Transverse colon (tissue), 4 donors: ENCODE measurements around the gene PDE6A. TPM values are rescaled to one million over a fixed set of nuclear protein-coding genes. Genes with fewer than 3 reads are reported as not detected.

ENCODE experiments used
- DNase-seq: peaks from one replicate; pipeline ENCODE4 v3.0.0-alpha.2; 2019
- H3K27ac ChIP-seq, 4 donors: fragments of 200-600 bp; sonication (generic); 2 replicates each; pipeline ENCODE4 v1.5.1; 2016 to 2018; ENCODE audit warnings: inconsistent platforms in 4 of 4
- H3K27me3 ChIP-seq: fragments of 200-600 bp; sonication (generic); 2 replicates; pipeline ENCODE4 v1.5.1; 2017; ENCODE audit warnings: inconsistent platforms
- H3K36me3 ChIP-seq, 4 donors: fragments of 200-600 bp; sonication (generic); 2 replicates each; pipeline ENCODE4 v1.5.1; 2017 to 2019; ENCODE audit warnings: inconsistent platforms in 4 of 4
- H3K4me1 ChIP-seq, 4 donors: fragments of 200-600 bp; sonication (generic); 2 replicates each; pipeline ENCODE4 v1.5.1; 2017 to 2020; ENCODE audit warnings: inconsistent platforms in 4 of 4
- H3K4me3 ChIP-seq, 4 donors: fragments of 200-600 bp; sonication (generic); 1 replicate in 1 of 4; 2 replicates in 3 of 4; pipeline versions ENCODE4 v1.5.1 to v1.6.1; 2017 to 2019; ENCODE audit warnings: inconsistent platforms in 4 of 4
- H3K9me3 ChIP-seq, 2 donors: fragments of 200-600 bp; sonication (generic); 2 replicates each; pipeline ENCODE4 v1.5.1; 2017 to 2019; ENCODE audit warnings: inconsistent platforms in 2 of 2
- CTCF ChIP-seq, 5 experiments: fragments of 200-600 bp in 3 of 5; fragments of 450-650 bp in 2 of 5; sonication (generic) in 3 of 5; IDR thresholded peaks; 1 replicate in 2 of 5; 2 replicates in 3 of 5; pipeline ENCODE4 v1.5.1; 2016 to 2017; ENCODE audit warnings: antibody characterized with exemption in 5 of 5, inconsistent platforms in 3 of 5, mild to moderate bottlenecking in 2 of 5, moderate library complexity in 1 of 5
- EP300 ChIP-seq: sonication (generic); formaldehyde crosslinking; IDR thresholded peaks from one replicate; pipeline ENCODE4 v1.6.1; 2017; ENCODE audit warnings: antibody characterized with exemption, low read depth
- POLR2A ChIP-seq: fragments of 450-650 bp; IDR thresholded peaks from one replicate; pipeline ENCODE4 v1.6.1; 2016; ENCODE audit warnings: antibody characterized with exemption, mild to moderate bottlenecking, moderate library complexity
- POLR2AphosphoS5 ChIP-seq, 3 donors: sonication (generic); formaldehyde crosslinking; IDR thresholded peaks; one replicate each; pipeline ENCODE4 v1.6.1; 2016; ENCODE audit warnings: antibody characterized with exemption in 3 of 3
- WGBS, 2 donors: methylation state at CpG; one replicate each; pipeline ENCODE4 v1.1.5; 2018; ENCODE audit warnings: low coverage in 1 of 2; 5-methylcytosine and 5-hydroxymethylcytosine counted together
- in situ Hi-C, 4 donors: fragments of 200-750 bp; cut with MboI; loops; one replicate each; pipeline versions ENCODE4 v1.15.0 to v1.15.1; 2017; ENCODE audit warnings: low sequenced_read_pairs in 3 of 4, low pct_ligation_motif_present in 1 of 4, low pct_unique_long_range_greater_than_20kb in 1 of 4
- intact Hi-C: fragments of 100-400 bp; cut with DNase I; formaldehyde crosslinking; loops from one replicate; pipeline ENCODE4 v1.15.1; 2023; ENCODE audit warnings: low total_unique reads
- total RNA-seq, 4 donors: library from RNA; depleted of rRNA; stranded (reverse); fragments of >200 nt; gene quantifications; one replicate each; pipeline ENCODE4 v1.1.0, GENCODE V29; 2016

The PDE6A gene
- total RNA-seq, 4 donors from 2014 or later: 1.2 to 6.5 (median 3.5) TPM

GRCh38 chr5:149904977-149905376, 39.6 kb downstream of the PDE6A start:
- H3K36me3 ChIP-seq: no peaks in the 10 kb centered on the region
- no peak for TF ChIP-seq POLR2A
- peak in 3 of 5 experiments; percentile 17 to 58 (median 46) for TF ChIP-seq CTCF (IDR thresholded peaks at IDR 0.05)
- intact Hi-C loops: no loop called here
- in situ Hi-C loops: no loop called here
- peak; percentile 24 for DNase-seq
- H3K9me3 ChIP-seq: no peaks in the 10 kb centered on the region
- H3K4me1 ChIP-seq: peaks cover 0 to 16% (median 4%) of the 10 kb centered on the region in 4 donors
- H3K4me3 ChIP-seq: no peak overlapping the region
- no peak overlapping the region for H3K27ac ChIP-seq
- H3K27me3 ChIP-seq: no peaks in the 10 kb centered on the region

- no peak overlapping the region for H3K4me3 ChIP-seq
- no peak for DNase-seq
- intact Hi-C loops: no loop called here
- H3K27me3 ChIP-seq: no peaks in the 10 kb centered on the region
- WGBS, 2 donors: 63 to 100% methylated on average over 1 to 4 of the region's 4 CpGs
- in situ Hi-C loops: no loop called here
- no peaks in the 10 kb centered on the region for H3K36me3 ChIP-seq
- peaks cover 0 to 16% (median 4%) of the 10 kb centered on the region in 4 donors for H3K4me1 ChIP-seq
- no peak for TF ChIP-seq POLR2AphosphoS5 (IDR thresholded peaks at IDR 0.05)
- no peak for TF ChIP-seq POLR2A
- no peak for TF ChIP-seq CTCF (IDR thresholded peaks at IDR 0.05)
- TF ChIP-seq EP300: no peak
- no peak overlapping the region for H3K27ac ChIP-seq
- no peaks in the 10 kb centered on the region for H3K9me3 ChIP-seq
Observed at GRCh38 chr5:149904293-149904886, 40.2 kb downstream of the PDE6A start.

GRCh38 chr5:149903404-149903803, 41.2 kb downstream of the PDE6A start:
- in situ Hi-C loops: no loop called here

GRCh38 chr5:149902177-149902576, 42.4 kb downstream of the PDE6A start:
- in situ Hi-C loops (no loop called here), intact Hi-C loops (no loop called here)
- Histone ChIP-seq H3K4me1 (peaks cover 0 to 16% (median 4%) of the 10 kb centered on the region in 4 donors), H3K27ac (no peak overlapping the region), H3K27me3 (no peaks in the 10 kb centered on the region), H3K36me3 (no peaks in the 10 kb centered on the region), H3K9me3 (no peaks in the 10 kb centered on the region), H3K4me3 (no peak overlapping the region)
- 73 to 80% methylated on average over 4 of the region's 4 CpGs for whole genome bisulfite sequencing, 2 donors
- DNase-seq: no peak
- TF ChIP-seq EP300 (no peak), CTCF (IDR thresholded peaks at IDR 0.05) (no peak), POLR2AphosphoS5 (IDR thresholded peaks at IDR 0.05) (no peak), POLR2A (no peak)

More at GRCh38 chr5:149903404-149903803, 41.2 kb downstream of the PDE6A start:
- DNase-seq: no peak
- no peaks in the 10 kb centered on the region for H3K36me3 ChIP-seq
- H3K4me1 ChIP-seq: peaks cover 0 to 16% (median 4%) of the 10 kb centered on the region in 4 donors
- TF ChIP-seq POLR2A (no peak), CTCF (IDR thresholded peaks at IDR 0.05) (no peak), POLR2AphosphoS5 (IDR thresholded peaks at IDR 0.05) (no peak), EP300 (no peak)
- H3K4me3 ChIP-seq: no peak overlapping the region
- H3K27me3 ChIP-seq: no peaks in the 10 kb centered on the region
- intact Hi-C loops: no loop called here
- WGBS, 2 donors: 87% methylated on average over 2 of the region's 2 CpGs; no CpG with 5 or more reads in 1 of the 2 donors
- H3K9me3 ChIP-seq: no peaks in the 10 kb centered on the region
- H3K27ac ChIP-seq: no peak overlapping the region
